ENCODE results near the gene SHFL. TPM values are rescaled to one million over a fixed set of nuclear protein-coding genes. Genes with fewer than 3 reads are reported as not detected.

Gene SHFL
- polyA plus RNA-seq, 1 experiment: 42.2 TPM

DNA sequence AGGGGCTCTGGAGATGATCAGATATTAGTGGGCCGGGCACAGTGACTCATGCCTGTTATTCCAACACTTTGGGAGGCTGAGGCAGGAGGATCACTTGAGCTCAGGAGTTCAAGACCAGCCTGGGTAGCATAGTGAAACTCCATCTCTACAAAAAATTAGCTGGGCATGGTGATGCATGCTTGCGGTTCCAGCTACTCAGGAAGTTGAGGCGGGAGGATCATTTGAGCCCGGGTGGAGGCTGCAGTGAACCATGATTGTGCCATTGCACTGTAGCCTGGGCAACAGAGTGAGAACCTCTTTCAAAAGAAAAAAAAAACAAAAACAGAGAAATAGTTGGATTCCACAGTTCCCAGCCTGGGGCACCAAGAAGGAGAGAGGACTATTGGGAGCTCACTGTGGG lies 17.9 kb upstream of the SHFL start:
- ChIA-PET CTCF (no interaction called here), POLR2A (no interaction called here)
- DNase-seq (ENCODE audit: low read depth): no peak
- Histone ChIP-seq H3K27me3 (ENCODE audit: control insufficient read depth, insufficient read depth, low read length) (no peaks in the 10 kb centered on the region), H3K4me3 (ENCODE audit: low read depth, low read length) (no peak overlapping the region), H3K36me3 (ENCODE audit: control insufficient read depth, insufficient read depth, low read length) (no peaks in the 10 kb centered on the region)
- TF ChIP-seq, protein P1, sequence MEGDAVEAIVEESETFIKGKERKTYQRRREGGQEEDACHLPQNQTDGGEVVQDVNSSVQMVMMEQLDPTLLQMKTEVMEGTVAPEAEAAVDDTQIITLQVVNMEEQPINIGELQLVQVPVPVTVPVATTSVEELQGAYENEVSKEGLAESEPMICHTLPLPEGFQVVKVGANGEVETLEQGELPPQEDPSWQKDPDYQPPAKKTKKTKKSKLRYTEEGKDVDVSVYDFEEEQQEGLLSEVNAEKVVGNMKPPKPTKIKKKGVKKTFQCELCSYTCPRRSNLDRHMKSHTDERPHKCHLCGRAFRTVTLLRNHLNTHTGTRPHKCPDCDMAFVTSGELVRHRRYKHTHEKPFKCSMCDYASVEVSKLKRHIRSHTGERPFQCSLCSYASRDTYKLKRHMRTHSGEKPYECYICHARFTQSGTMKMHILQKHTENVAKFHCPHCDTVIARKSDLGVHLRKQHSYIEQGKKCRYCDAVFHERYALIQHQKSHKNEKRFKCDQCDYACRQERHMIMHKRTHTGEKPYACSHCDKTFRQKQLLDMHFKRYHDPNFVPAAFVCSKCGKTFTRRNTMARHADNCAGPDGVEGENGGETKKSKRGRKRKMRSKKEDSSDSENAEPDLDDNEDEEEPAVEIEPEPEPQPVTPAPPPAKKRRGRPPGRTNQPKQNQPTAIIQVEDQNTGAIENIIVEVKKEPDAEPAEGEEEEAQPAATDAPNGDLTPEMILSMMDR (IDR thresholded peaks at IDR 0.05; ENCODE audit: insufficient read depth, low read depth, low read length): no peak

DNA sequence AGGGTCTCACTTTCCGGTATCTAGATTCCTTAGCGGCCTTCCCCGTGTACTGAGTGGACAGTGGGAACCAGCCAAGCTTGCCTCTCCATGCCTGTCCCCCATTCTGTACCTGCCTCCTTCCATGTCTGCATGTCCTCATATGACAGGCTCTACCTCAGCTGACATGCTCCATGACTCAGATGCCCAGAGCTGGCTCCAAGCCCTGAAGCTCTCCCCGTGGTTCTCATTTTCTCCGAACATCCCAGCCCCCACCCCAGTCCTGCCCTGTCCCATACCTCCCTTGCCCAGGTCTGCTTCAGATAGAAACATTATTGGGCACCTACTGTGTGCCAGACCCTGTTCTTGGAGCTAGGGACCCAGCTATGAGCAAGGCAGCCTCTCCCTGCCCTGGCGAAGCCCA lies 17.1 kb upstream of the SHFL start:
- Histone ChIP-seq H3K4me3 (ENCODE audit: low read depth, low read length) (no peak overlapping the region), H3K27me3 (ENCODE audit: control insufficient read depth, insufficient read depth, low read length) (no peaks in the 10 kb centered on the region; the same call in 1 of the 2 replicates), H3K36me3 (ENCODE audit: control insufficient read depth, insufficient read depth, low read length) (no peaks in the 10 kb centered on the region)
- ChIA-PET POLR2A (no interaction called here), CTCF (interaction anchor here (1.3 to 2.1 kb wide), 2 partner anchors 9 to 41 kb away, joined by 3 to 9 read pairs; no protein-coding TSS in a partner anchor)
- TF ChIP-seq, protein P1 (IDR thresholded peaks at IDR 0.05; ENCODE audit: insufficient read depth, low read depth, low read length): no peak
- no peak for DNase-seq (ENCODE audit: low read depth)

DNA sequence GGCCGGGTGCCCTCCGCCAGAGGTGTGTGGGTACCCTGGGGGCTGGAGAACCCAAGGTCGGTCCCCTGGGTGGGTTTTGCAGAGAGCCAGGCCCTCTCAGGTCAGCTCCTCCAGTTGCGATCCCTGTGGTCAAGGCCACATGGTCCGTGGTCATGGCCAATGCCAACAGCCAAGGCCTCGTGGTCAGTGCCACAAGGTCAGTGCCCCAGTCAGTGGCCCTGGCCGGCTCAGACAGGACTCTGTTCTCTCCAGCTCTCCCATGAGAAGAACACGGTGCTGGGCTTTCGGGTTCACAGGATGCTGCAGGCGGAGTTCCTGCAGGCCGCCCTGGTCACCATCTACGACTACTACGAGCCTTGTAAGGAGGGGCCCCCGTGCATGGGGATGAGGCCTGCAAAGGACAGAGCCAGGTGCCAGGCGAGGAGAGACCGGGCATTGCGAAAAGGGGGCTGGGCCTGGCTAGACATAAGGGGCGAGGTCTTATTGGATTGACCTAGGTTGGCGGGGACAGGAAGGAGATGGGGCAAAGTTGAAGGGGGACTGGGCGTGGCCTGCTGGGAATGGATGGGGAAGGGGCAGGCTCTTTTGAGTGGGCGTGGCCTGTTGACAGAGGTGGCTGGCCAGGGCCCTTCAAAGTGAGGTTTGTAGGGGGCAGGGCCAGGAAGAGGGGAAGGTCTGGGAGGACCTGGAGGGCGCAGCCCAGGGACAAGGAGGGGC lies 15.2 kb upstream of the SHFL start:
- POLR2A ChIA-PET: no interaction called here
- H3K36me3 ChIP-seq (ENCODE audit: control insufficient read depth, insufficient read depth, low read length): no peaks in the 10 kb centered on the region
- no peaks in the 10 kb centered on the region; the same call in 1 of the 2 replicates for H3K27me3 ChIP-seq (ENCODE audit: control insufficient read depth, insufficient read depth, low read length)
- TF ChIP-seq, protein P1 (IDR thresholded peaks at IDR 0.05; ENCODE audit: insufficient read depth, low read depth, low read length): no peak
- CTCF ChIA-PET: interaction anchor here (2.1 kb wide), 1 partner anchor 43 kb away, joined by 9 read pairs; no protein-coding TSS in a partner anchor
- H3K4me3 ChIP-seq (ENCODE audit: low read depth, low read length): no peak overlapping the region
- DNase-seq (ENCODE audit: low read depth): no peak

DNA sequence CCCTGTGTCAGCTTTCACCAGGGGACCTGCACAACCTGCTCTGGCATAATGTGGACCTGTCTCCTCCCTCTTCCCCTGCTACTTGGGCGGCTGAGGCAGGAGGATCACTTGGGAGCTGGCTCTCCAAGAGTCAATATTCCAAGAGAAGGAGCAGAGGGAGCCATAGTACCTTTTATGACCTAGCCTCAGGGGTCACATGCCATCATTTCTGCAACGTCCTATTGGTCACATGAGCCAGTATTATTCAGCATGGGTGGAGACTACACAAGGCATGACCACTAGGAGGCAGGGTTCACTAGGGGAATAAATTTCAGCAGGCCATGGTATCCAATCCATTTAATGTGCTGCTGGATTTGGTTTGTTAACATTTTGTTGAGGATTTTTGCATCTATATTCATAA lies 12.0 kb upstream of the SHFL start:
- no peak for DNase-seq (ENCODE audit: low read depth)
- Histone ChIP-seq H3K36me3 (ENCODE audit: control insufficient read depth, insufficient read depth, low read length) (no peaks in the 10 kb centered on the region), H3K27me3 (ENCODE audit: control insufficient read depth, insufficient read depth, low read length) (no peaks in the 10 kb centered on the region; the same call in 1 of the 2 replicates), H3K4me3 (ENCODE audit: low read depth, low read length) (no peak overlapping the region)
- ChIA-PET POLR2A (no interaction called here), CTCF (no interaction called here)
- TF ChIP-seq, protein P1 (IDR thresholded peaks at IDR 0.05; ENCODE audit: insufficient read depth, low read depth, low read length): 0 out of 2 replicates have a peak, but pooled peaks have one; percentile 17

DNA sequence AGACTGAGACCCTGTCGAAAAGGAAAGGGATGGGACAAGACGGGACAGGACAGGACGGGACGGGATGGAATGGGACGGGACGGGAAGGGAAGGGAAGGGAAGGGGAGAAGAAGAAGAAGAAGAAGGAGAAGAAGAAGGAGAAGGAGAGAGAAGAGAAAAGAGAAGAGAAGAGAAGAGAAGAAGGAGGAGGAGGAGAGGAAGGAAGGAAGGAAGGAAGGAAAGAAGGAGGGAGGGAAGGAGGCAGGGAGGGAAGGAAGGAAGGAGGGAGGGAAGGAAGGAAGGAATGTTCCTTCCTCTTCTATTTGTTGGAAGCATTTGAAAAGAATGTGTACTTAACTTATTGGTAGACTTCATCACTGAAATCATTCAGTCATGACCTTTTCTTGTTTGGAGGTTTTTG lies 9.6 kb upstream of the SHFL start:
- ChIA-PET POLR2A (no interaction called here), CTCF (interaction anchor here (1.0 kb wide), 1 partner anchor 29 kb away, joined by 4 read pairs; the partner anchor contains the start of gene PPAN)
- H3K4me3 ChIP-seq (ENCODE audit: low read depth, low read length): no peak overlapping the region
- no peaks in the 10 kb centered on the region for H3K36me3 ChIP-seq (ENCODE audit: control insufficient read depth, insufficient read depth, low read length)
- no peaks in the 10 kb centered on the region; the same call in 1 of the 2 replicates for H3K27me3 ChIP-seq (ENCODE audit: control insufficient read depth, insufficient read depth, low read length)
- DNase-seq (ENCODE audit: low read depth): no peak
- TF ChIP-seq, protein P1 (IDR thresholded peaks at IDR 0.05; ENCODE audit: insufficient read depth, low read depth, low read length): no peak
